ENCODE data around the gene TIAM1.

- TF ChIP-seq CTCF (IDR thresholded peaks at IDR 0.05) = no peak
- no peak for TF ChIP-seq ZFX (IDR thresholded peaks at IDR 0.05; ENCODE audit: borderline replicate concordance)
Observed at GRCh38 chr21:31329456-31330143, 14.5 kb downstream of the TIAM1 start.
